ENCODE data around the gene ZFP1.

ZFP1 gene

GRCh38 chr16:75160386-75160785 lies 12.1 kb downstream of the ZFP1 start:
- DNase-seq (ENCODE audit: low spot score) = no peak

DNA sequence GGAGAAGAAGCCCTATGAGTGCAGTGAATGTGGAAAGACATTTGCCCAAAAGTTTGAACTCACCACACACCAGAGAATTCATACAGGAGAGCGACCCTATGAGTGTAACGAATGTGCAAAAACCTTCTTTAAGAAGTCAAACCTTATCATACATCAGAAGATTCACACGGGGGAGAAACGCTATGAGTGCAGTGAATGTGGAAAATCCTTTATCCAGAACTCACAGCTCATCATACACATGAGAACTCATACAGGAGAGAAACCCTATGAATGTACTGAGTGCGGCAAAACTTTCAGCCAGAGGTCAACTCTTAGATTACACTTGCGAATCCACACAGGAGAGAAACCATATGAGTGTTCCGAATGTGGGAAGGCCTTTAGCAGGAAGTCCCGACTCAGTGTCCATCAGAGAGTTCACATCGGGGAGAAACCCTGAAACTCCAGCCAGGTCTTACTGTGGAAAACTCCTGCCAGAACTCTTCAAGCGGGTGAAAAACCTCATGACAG lies 21.6 kb downstream of the ZFP1 start:
- DNase-seq (ENCODE audit: low spot score) = no peak

DNA sequence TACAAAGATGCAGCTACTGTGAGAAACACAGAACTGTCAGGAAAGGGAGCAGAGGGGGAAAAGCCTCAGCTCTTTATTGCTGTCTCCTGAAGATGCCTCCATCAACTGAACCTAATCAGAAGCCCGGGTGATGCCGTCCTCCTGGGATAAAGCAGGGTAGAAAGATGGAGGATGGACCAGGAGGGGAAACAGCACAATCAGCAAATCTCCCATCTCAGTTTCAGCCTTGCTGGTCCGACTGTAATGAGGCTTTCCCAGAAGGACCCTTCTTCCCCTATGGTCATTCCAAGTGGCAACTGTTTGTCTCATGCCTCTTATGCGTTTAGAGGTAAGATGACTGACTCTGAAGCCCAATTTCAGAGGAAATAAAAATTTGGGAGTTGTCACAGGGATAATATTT lies 24.3 kb downstream of the ZFP1 start:
- DNase-seq (ENCODE audit: low spot score) = no peak

GRCh38 chr16:75175074-75175473 lies 26.8 kb downstream of the ZFP1 start:
- DNase-seq (ENCODE audit: low spot score) = no peak

- DNase-seq (ENCODE audit: low spot score) = no peak
These were observed 28.6 kb downstream of the ZFP1 start for GRCh38 chr16:75176926-75177325.

- no peak for DNase-seq (ENCODE audit: low spot score)
These were observed 30.9 kb downstream of the ZFP1 start for GRCh38 chr16:75179208-75179607.

DNA sequence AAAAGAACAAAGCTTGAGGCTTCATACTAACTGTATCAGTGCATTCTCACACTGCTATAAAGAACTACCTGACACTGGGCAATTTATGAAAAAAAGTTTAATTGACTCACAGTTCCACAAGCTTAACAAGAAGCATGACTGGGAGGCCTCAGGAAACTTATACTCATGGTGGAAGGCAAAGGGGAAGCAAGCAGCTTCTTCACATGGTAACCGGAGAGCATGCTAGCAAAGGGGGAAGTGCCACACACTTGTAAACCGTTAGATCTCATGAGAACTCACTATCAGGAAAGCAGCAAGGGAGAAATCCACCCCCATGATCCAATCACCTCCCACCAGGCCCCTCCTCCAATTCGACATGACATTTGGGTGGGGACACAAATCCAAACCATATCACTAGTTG lies 33.3 kb downstream of the ZFP1 start:
- DNase-seq (ENCODE audit: low spot score) = no peak

GRCh38 chr16:75188832-75189477 lies 40.6 kb downstream of the ZFP1 start:
- no peak for DNase-seq (ENCODE audit: low spot score)

DNA sequence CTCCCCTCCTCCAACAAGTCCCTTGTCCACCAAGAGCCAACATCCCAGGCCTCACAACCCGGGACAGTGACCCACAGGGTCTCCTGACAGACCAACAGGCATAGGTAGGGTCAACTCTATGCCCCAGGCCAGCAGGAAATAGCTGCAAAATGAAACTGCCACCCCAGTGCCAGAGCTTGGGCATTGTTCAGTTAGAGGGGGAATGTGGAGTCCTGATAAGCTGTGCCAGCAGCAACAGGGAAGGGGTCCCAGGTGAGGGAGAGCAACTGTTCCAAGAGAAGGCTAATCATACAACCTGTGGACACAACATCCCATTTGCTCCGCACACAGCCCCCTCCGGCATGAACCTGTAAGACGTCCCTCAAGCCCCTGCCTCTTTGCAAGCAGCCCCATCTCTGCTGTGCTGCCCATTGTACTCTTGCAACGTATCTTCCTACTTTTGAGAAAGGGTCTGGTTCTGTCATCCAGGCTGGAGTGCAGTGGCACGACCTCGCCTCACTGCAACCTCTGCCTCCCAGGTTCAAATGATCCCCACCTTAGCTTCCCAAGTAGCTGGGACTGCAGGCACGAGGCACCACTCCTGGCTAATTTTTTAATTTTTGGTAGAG lies 41.4 kb downstream of the ZFP1 start:
- DNase-seq (ENCODE audit: low spot score) = no peak

- no peak for DNase-seq (ENCODE audit: low spot score)
These were observed 44.4 kb downstream of the ZFP1 start for GRCh38 chr16:75192606-75193264.

GRCh38 chr16:75193265-75193650 lies 44.9 kb downstream of the ZFP1 start:
- no peak for DNase-seq (ENCODE audit: low spot score)

DNA sequence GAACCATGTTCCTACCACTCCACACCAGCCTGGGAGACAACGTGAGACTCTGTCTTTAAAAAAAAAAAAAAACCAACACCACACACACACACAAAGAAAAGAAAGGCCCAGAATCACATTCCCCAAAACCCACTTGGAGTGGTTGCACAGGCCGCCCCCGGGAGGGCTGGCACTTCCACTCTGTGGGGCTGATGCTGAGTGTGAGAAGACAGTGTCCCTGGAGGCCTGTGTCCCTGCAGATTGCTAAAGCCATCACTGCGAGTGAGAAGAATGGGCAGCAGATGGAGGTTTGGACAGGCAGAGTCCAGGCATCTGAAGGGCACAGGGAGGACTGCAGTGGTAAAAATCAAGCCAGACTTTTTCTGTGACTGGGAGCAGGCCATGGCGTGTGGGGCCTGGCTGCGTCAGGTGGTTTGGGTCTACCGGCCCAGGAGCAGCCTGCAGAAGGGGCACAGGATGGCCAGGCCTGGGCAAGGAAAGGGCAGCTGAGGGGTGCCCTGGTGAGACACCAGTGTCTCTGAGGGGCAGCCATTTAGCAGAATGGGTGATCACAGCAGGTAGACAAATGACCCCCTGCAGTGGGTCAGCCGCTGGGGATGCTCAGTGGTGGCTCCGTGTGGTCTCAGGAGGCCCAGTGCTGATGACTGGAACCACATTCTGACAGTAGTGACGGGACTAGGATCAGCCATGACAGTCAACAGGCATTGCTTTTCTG lies 45.6 kb downstream of the ZFP1 start:
- DNase-seq (ENCODE audit: low spot score) = no peak

GRCh38 chr16:75195811-75196790 lies 47.8 kb downstream of the ZFP1 start:
- DNase-seq (ENCODE audit: low spot score) = no peak

GRCh38 chr16:75196836-75197235 lies 48.5 kb downstream of the ZFP1 start:
- DNase-seq (ENCODE audit: low spot score) = no peak

DNA sequence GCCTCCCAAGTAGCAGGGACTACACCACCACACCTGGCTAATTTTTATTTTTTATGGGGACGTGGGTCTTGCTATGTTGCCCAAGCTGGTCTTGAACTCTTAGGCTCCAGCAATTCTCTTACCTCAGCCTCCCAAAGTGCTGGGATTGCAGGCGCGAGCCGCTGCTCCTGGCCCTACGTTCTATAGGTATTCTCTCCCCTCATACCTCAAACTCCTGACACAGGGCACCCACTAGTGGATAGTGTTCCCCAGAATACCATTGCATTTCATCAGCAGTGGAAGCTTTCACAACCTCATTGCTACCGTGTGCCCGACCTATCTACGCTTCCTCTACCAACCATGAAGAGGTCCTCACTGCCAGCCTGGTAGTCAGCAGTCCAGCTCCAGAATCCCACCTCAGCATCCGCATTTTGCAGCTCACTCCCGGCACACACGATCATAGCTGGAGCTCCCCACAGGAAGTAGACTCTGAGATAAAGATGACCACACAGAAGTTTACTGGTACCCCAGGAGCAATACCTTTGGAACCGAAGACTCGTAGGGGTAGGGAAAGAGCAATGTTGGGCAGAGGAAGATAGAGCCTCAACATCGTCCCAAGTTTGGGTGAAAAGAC lies 49.3 kb downstream of the ZFP1 start:
- no peak for DNase-seq (ENCODE audit: low spot score)

DNA sequence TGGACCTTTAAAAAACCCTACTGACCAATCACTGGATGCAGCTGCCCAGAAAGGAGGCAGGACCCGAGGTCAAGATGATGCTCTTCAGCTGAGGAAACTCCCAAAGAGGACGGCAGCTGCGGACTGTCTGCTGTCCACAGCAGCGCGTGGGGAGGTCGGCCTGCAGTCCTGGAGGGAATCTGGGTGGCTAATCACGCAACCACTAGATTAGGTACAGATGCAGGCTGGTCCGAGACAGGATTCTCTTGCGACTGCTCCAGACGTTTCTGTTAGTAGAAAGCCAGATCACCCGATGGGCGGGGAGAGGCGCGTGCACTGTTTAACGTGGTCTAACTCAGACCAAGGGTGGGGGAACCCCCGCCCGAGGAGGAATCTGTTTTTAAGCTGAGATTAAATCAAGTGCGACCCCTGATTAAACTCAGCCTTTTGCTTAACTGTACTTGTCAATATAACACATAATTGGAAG lies 49.8 kb downstream of the ZFP1 start:
- DNase-seq (ENCODE audit: low spot score) = peak; percentile 83

- DNase-seq (ENCODE audit: low spot score) = no peak
These were observed 53.8 kb downstream of the ZFP1 start for GRCh38 chr16:75202069-75202590.

GRCh38 chr16:75203096-75203495 lies 54.8 kb downstream of the ZFP1 start:
- no peak for DNase-seq (ENCODE audit: low spot score)

- DNase-seq (ENCODE audit: low spot score) = no peak
These were observed 55.5 kb downstream of the ZFP1 start for GRCh38 chr16:75203667-75204409.

DNA sequence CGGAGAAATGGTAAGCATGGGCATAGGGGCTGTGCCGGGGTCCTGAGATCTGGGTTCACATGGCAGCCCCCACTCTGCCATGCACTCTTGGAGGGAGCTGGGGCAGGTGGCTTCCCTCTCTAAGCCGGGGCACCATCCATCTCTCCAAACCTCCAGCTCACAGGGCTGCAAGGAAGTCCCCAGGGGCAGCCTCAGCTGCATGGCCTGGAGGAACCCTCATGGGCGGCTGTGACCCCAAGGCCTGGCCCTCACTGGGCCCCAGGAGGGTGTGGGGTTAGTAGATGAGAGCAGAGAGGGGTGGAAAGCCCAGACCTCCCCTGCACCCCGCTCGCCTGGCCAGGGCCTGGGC lies 56.1 kb downstream of the ZFP1 start:
- DNase-seq (ENCODE audit: low spot score) = no peak
